ENCODE results near the gene LRBA.

The LRBA gene

GRCh38 chr4:150250998-150251651 is 764.0 kb downstream of the LRBA start:
- no peak for DNase-seq (ENCODE audit: low read depth in 2 of 2)

GRCh38 chr4:150250293-150250997 is 764.6 kb downstream of the LRBA start:
- no peak for DNase-seq (ENCODE audit: low read depth in 2 of 2)

GRCh38 chr4:150248181-150248580 is 766.9 kb downstream of the LRBA start:
- no peak for DNase-seq (ENCODE audit: low read depth in 2 of 2)

- no peak for DNase-seq (ENCODE audit: low read depth in 2 of 2)
Observed at GRCh38 chr4:150247184-150247583, 767.9 kb downstream of the LRBA start.

GRCh38 chr4:150244600-150244999 is 770.5 kb downstream of the LRBA start:
- DNase-seq (ENCODE audit: low read depth in 2 of 2) = peak; percentile 53 to 56

- DNase-seq (ENCODE audit: low read depth in 2 of 2) = no peak
Observed at GRCh38 chr4:150243932-150244331, 771.2 kb downstream of the LRBA start.

GRCh38 chr4:150242820-150243458 is 772.1 kb downstream of the LRBA start:
- DNase-seq (ENCODE audit: low read depth in 2 of 2) = peak; percentile 25 to 32

- no peak for DNase-seq (ENCODE audit: low read depth in 2 of 2)
Observed at GRCh38 chr4:150240011-150240410, 775.1 kb downstream of the LRBA start.

GRCh38 chr4:150238591-150238990 is 776.5 kb downstream of the LRBA start:
- DNase-seq (ENCODE audit: low read depth in 2 of 2) = no peak

GRCh38 chr4:150237110-150237872 is 777.8 kb downstream of the LRBA start:
- DNase-seq (ENCODE audit: low read depth in 2 of 2) = peak; percentile 95

GRCh38 chr4:150236626-150237025 is 778.5 kb downstream of the LRBA start:
- peak; percentile 32 to 40 for DNase-seq (ENCODE audit: low read depth in 2 of 2)

- peak; percentile 77 to 81 for DNase-seq (ENCODE audit: low read depth in 2 of 2)
Observed at GRCh38 chr4:150235808-150236271, 779.2 kb downstream of the LRBA start.

- DNase-seq (ENCODE audit: low read depth in 2 of 2) = no peak
Observed at GRCh38 chr4:150235317-150235716, 779.8 kb downstream of the LRBA start.

GRCh38 chr4:150234246-150234645 is 780.8 kb downstream of the LRBA start:
- DNase-seq (ENCODE audit: low read depth in 2 of 2) = no peak

GRCh38 chr4:150232029-150232428 is 783.1 kb downstream of the LRBA start:
- DNase-seq (ENCODE audit: low read depth in 2 of 2) = no peak

- DNase-seq (ENCODE audit: low read depth in 2 of 2) = no peak
Observed at GRCh38 chr4:150231107-150231770, 783.8 kb downstream of the LRBA start.

- DNase-seq (ENCODE audit: low read depth in 2 of 2) = no peak
Observed at GRCh38 chr4:150230561-150230960, 784.5 kb downstream of the LRBA start.

- DNase-seq (ENCODE audit: low read depth in 2 of 2) = peak; percentile 86 to 89
Observed at GRCh38 chr4:150229520-150229919, 785.6 kb downstream of the LRBA start.

GRCh38 chr4:150224896-150225591 is 790.0 kb downstream of the LRBA start:
- peak; percentile 94 to 95 for DNase-seq (ENCODE audit: low read depth in 2 of 2)

- no peak for DNase-seq (ENCODE audit: low read depth in 2 of 2)
Observed at GRCh38 chr4:150219841-150220240, 795.2 kb downstream of the LRBA start.

- no peak for DNase-seq (ENCODE audit: low read depth in 2 of 2)
Observed at GRCh38 chr4:150218447-150218846, 796.6 kb downstream of the LRBA start.
